ENCODE measurements around the gene KLHL13. TPM values are rescaled to one million over a fixed set of nuclear protein-coding genes. Genes with fewer than 3 reads are reported as not detected.

Gene KLHL13
- total RNA-seq, 1 experiment from 2014 or later = not detected

DNA sequence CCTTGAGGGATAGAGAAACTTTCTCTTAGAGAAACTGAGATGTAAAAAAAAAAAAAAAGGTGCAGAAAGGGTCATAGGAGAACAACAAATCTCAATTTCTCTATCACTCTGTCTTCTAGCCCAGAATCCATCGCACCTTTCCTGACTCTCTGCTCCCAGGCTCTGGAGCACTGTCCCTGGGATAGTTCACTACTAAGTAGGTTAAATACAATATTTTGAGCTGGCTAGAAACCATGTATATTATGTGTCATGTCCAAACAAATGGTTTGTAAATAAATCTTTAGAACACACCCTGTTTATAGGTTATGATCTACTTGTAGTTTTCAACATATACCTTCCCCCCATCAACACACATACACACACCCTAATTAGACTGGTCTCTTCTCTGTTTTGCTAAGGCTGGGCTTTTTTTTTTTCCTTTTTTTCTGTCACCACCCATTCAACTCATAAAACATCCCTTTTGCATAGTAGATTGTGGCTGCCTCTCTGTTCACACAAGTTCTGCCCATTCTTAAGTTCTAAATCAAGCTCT lies 124.4 kb downstream of the KLHL13 start:
- Histone ChIP-seq H3K4me2 (no peak overlapping the region), H3K27me3 (ENCODE audit: insufficient read depth, low read depth) (no peaks in the 10 kb centered on the region), H3K9me2 (ENCODE audit: insufficient read depth) (no peaks in the 10 kb centered on the region), H3K9me3 (ENCODE audit: insufficient read depth, low read depth) (no peaks in the 10 kb centered on the region), H4K20me1 (ENCODE audit: insufficient read depth) (no peaks in the 10 kb centered on the region), H3K4me1 (replicated peaks; ENCODE audit: insufficient read depth) (no peaks in the 10 kb centered on the region), H2AFZ (no peak overlapping the region), H3K4me3 (no peak overlapping the region), H3K27ac (no peak overlapping the region), H3K79me2 (ENCODE audit: low read depth) (no peaks in the 10 kb centered on the region), H3K36me3 (ENCODE audit: low read depth) (no peaks in the 10 kb centered on the region), H3F3A (ENCODE audit: insufficient read depth, low read depth) (no peaks in the 10 kb centered on the region)
- TF ChIP-seq CTCF (conservative IDR thresholded peaks at IDR 0.05) (no peak), EZH2 (IDR thresholded peaks at IDR 0.05; ENCODE audit: low read depth) (no peak)
- ChIA-PET CTCF (no interaction called here), POLR2A (ENCODE audit: unreplicated experiment) (no interaction called here)
- BruUV-seq (replicated peaks) = no TSS peak
- no peak for DNase-seq
- intact Hi-C loops (cut with micrococcal nuclease; ENCODE audit: unreplicated experiment) = no loop called here

GRCh38 chrX:117990438-117990837 lies 126.2 kb downstream of the KLHL13 start:
- no peak for DNase-seq
- Histone ChIP-seq H3K9me3 (ENCODE audit: insufficient read depth, low read depth) (no peaks in the 10 kb centered on the region), H3K4me2 (no peak overlapping the region), H3K36me3 (ENCODE audit: low read depth) (no peaks in the 10 kb centered on the region), H2AFZ (no peak overlapping the region), H4K20me1 (ENCODE audit: insufficient read depth) (no peaks in the 10 kb centered on the region), H3K79me2 (ENCODE audit: low read depth) (no peaks in the 10 kb centered on the region), H3F3A (ENCODE audit: insufficient read depth, low read depth) (no peaks in the 10 kb centered on the region), H3K27ac (no peak overlapping the region), H3K9me2 (ENCODE audit: insufficient read depth) (no peaks in the 10 kb centered on the region), H3K27me3 (ENCODE audit: insufficient read depth, low read depth) (no peaks in the 10 kb centered on the region), H3K4me3 (no peak overlapping the region), H3K4me1 (replicated peaks; ENCODE audit: insufficient read depth) (no peaks in the 10 kb centered on the region)
- TF ChIP-seq CTCF (conservative IDR thresholded peaks at IDR 0.05) (no peak), EZH2 (IDR thresholded peaks at IDR 0.05; ENCODE audit: low read depth) (no peak)
- POLR2A ChIA-PET (ENCODE audit: unreplicated experiment) = no interaction called here
- CTCF ChIA-PET = no interaction called here
- BruUV-seq (replicated peaks) = no TSS peak
- intact Hi-C loops (cut with micrococcal nuclease; ENCODE audit: unreplicated experiment) = no loop called here

DNA sequence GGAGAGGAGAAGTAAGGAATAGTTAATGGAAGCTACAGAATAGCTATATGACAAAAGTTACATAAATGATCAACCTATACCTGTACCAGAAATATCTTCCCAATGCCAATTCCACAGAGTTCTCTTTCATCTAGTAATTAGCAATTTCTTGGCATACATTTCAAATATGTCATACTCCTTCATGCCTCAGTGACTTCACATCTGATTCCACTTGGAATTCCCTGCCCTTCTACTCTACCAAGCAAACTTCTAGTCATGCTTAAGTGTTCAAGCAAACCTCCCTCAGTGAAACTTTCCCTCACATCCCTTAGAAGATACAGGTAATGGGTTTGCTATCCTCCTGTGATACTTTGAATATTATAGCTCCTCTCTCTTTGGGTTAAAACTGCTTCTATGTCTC lies 127.1 kb downstream of the KLHL13 start:
- no TSS peak for BruUV-seq (replicated peaks)
- no peak for DNase-seq
- Histone ChIP-seq H3K4me2 (no peak overlapping the region), H3K36me3 (ENCODE audit: low read depth) (no peaks in the 10 kb centered on the region), H3K79me2 (ENCODE audit: low read depth) (no peaks in the 10 kb centered on the region), H4K20me1 (ENCODE audit: insufficient read depth) (no peaks in the 10 kb centered on the region), H3K27me3 (ENCODE audit: insufficient read depth, low read depth) (no peaks in the 10 kb centered on the region), H3K9me3 (ENCODE audit: insufficient read depth, low read depth) (no peaks in the 10 kb centered on the region), H3K4me3 (no peak overlapping the region), H2AFZ (no peak overlapping the region), H3K27ac (no peak overlapping the region), H3K9me2 (ENCODE audit: insufficient read depth) (no peaks in the 10 kb centered on the region), H3F3A (ENCODE audit: insufficient read depth, low read depth) (no peaks in the 10 kb centered on the region), H3K4me1 (replicated peaks; ENCODE audit: insufficient read depth) (no peaks in the 10 kb centered on the region)
- ChIA-PET CTCF (no interaction called here), POLR2A (ENCODE audit: unreplicated experiment) (no interaction called here)
- intact Hi-C loops (cut with micrococcal nuclease; ENCODE audit: unreplicated experiment) = no loop called here
- TF ChIP-seq CTCF (conservative IDR thresholded peaks at IDR 0.05) = no peak
- no peak for TF ChIP-seq EZH2 (IDR thresholded peaks at IDR 0.05; ENCODE audit: low read depth)
